Right lobe of liver (tissue), 6 donors: ENCODE data around the gene STAT3. TPM values are rescaled to one million over a fixed set of nuclear protein-coding genes. Genes with fewer than 3 reads are reported as not detected.
"Not testable (repeated sequence)": the region's sequence is repeated elsewhere in the genome, so short reads cannot be mapped to it uniquely, and the experiment has no call there.

Experiments used
- ATAC-seq, 4 donors: fragments of 200-7000 bp; cut with Tn5 transposase; one replicate each; pipeline ENCODE4 v1.9.1; 2020; ENCODE audit warnings: mild to moderate bottlenecking in 4 of 4, moderate library complexity in 4 of 4
- DNase-seq, 3 donors: peaks; one replicate each; pipeline ENCODE4 v3.0.0-alpha.2; 2020
- H3K27ac ChIP-seq, 3 donors: fragments of 200-600 bp; one replicate each; pipeline ENCODE4 v1.8.0; 2022
- H3K27me3 ChIP-seq, 2 donors: fragments of 200-600 bp; one replicate each; pipeline ENCODE4 v1.8.0; 2022
- H3K36me3 ChIP-seq, 4 donors: fragments of 200-600 bp; sonication (generic) in 1 of 4; one replicate each; pipeline versions ENCODE4 v1.5.1 to v1.8.0; 2017 to 2022; ENCODE audit warnings: control low read depth in 1 of 4
- H3K4me1 ChIP-seq, 4 donors: fragments of 200-600 bp; sonication (generic) in 1 of 4; one replicate each; pipeline versions ENCODE4 v1.5.1 to v1.8.0; 2017 to 2022; ENCODE audit warnings: control low read depth in 1 of 4
- H3K4me3 ChIP-seq, 3 donors: fragments of 200-600 bp; one replicate each; pipeline ENCODE4 v1.8.0; 2022
- H3K9me3 ChIP-seq, 4 donors: fragments of 200-600 bp; sonication (generic) in 1 of 4; one replicate each; pipeline versions ENCODE4 v1.5.1 to v1.8.0; 2017 to 2022; ENCODE audit warnings: control low read depth in 1 of 4
- CTCF ChIP-seq, 4 donors: fragments of 200-600 bp in 3 of 4; fragments of 450-650 bp in 1 of 4; IDR thresholded peaks; one replicate each; pipeline versions ENCODE4 v1.5.1 to v1.8.0; 2016 to 2022; ENCODE audit warnings: antibody characterized with exemption in 4 of 4, mild to moderate bottlenecking in 2 of 4
- POLR2A ChIP-seq: fragments of 450-650 bp; IDR thresholded peaks from one replicate; pipeline ENCODE4 v1.6.1; 2017; ENCODE audit warnings: antibody characterized with exemption, mild to moderate bottlenecking
- WGBS: methylation state at CpG from one replicate; pipeline ENCODE4 v1.1.6; 2018; ENCODE audit warnings: low coverage, low lambda C conversion rate; ENCODE audit not compliant: insufficient coverage; ENCODE audit errors: missing lambda C conversion rate; 5-methylcytosine and 5-hydroxymethylcytosine counted together
- intact Hi-C, 2 donors: fragments of 100-400 bp; cut with DNase I; formaldehyde crosslinking; loops; one replicate each; pipeline versions ENCODE4 v1.11.2 to v1.14.1; 2022
- total RNA-seq, 6 experiments: library from RNA; depleted of rRNA in 2 of 6; stranded (reverse); fragments of >200 nt in 2 of 6; fragmentation: NEBNext Ultra II Directional in 3 of 6; extraction: Animal tissue kit (Norgen Biotek cat#: 25700) in 3 of 6; gene quantifications; one replicate each; pipeline versions ENCODE4 v1.1.0 to v1.2.4, GENCODE V29; 2016 to 2023
- donor health status: DM: no; HTN: yes; CAD: no.
- donor health status: DM: no; HTN: no; CAD: no.
- donor health status: DM: no; HTN: no; CAD: no.
- donor health status: DM: no; HTN: yes; CAD: no.
- donor health status: DM: no; HTN: yes; CAD: no.

The STAT3 gene
- total RNA-seq, 6 experiments from 2014 or later, result 108 to 267 (median 208) TPM

- Histone ChIP-seq H3K4me3 (no peak overlapping the region), H3K27me3 (no peaks in the 10 kb centered on the region), H3K9me3 (no peaks in the 10 kb centered on the region), H3K36me3 (peaks cover 11 to 97% (median 64%) of the 10 kb centered on the region in 4 donors), H3K27ac (no peak overlapping the region), H3K4me1 (no peaks in the 10 kb centered on the region)
- TF ChIP-seq CTCF (IDR thresholded peaks at IDR 0.05), result no peak
- TF ChIP-seq POLR2A, result no peak
- ATAC-seq (no peak), DNase-seq (no peak)
- intact Hi-C loops, result loop anchor here in 1 of 2 donors (5.0 to 10.0 kb wide), 2 partner anchors 84 to 191 kb away; no protein-coding TSS in a partner anchor
- WGBS, result 78% methylated on average over 4 of the region's 5 CpGs
Observed at GRCh38 chr17:42323268-42323773, 64.9 kb downstream of the STAT3 start.

- TF ChIP-seq POLR2A (no peak), CTCF (IDR thresholded peaks at IDR 0.05) (peak; percentile 96 to 100 (median 100))
- ATAC-seq (peak; percentile 84 to 97 (median 91)), DNase-seq (peak; percentile 86 to 91 (median 87))
- Histone ChIP-seq H3K4me3 (no peak overlapping the region), H3K27me3 (no peaks in the 10 kb centered on the region), H3K27ac (no peak overlapping the region), H3K4me1 (peaks cover 0 to 6% (median 0%) of the 10 kb centered on the region in 4 donors), H3K9me3 (no peaks in the 10 kb centered on the region), H3K36me3 (peaks cover 11 to 97% (median 62%) of the 10 kb centered on the region in 4 donors)
- intact Hi-C loops, result loop anchor here in 1 of 2 donors (5.0 to 10.0 kb wide), 2 partner anchors 85 to 192 kb away; no protein-coding TSS in a partner anchor
- 29% methylated on average over 5 of the region's 10 CpGs for WGBS
Observed at GRCh38 chr17:42322382-42323267, 65.6 kb downstream of the STAT3 start.

GRCh38 chr17:42321555-42321954, 66.7 kb downstream of the STAT3 start:
- H3K9me3 ChIP-seq, result no peaks in the 10 kb centered on the region
- no peak for TF ChIP-seq CTCF (IDR thresholded peaks at IDR 0.05)
- no peak for TF ChIP-seq POLR2A
- intact Hi-C loops, result loop anchor here in 1 of 2 donors (5.0 to 10.0 kb wide), 2 partner anchors 86 to 193 kb away; no protein-coding TSS in a partner anchor
- ATAC-seq, result no peak
- no peak overlapping the region for H3K27ac ChIP-seq
- no peak for DNase-seq
- peaks cover 11 to 97% (median 61%) of the 10 kb centered on the region in 4 donors for H3K36me3 ChIP-seq
- H3K4me3 ChIP-seq, result no peak overlapping the region
- no peaks in the 10 kb centered on the region for H3K27me3 ChIP-seq
- WGBS, result 87% methylated on average over 4 of the region's 4 CpGs
- H3K4me1 ChIP-seq, result peaks cover 0 to 10% (median 0%) of the 10 kb centered on the region in 4 donors

GRCh38 chr17:42317967-42318366, 70.3 kb downstream of the STAT3 start:
- not testable (repeated sequence) for H3K27me3 ChIP-seq, DNase-seq, H3K4me1 ChIP-seq, H3K9me3 ChIP-seq, ATAC-seq, H3K4me3 ChIP-seq
- intact Hi-C loops, result loop anchor here in 1 of 2 donors (10.0 kb wide), 1 partner anchor 87 kb away; no protein-coding TSS in a partner anchor
- peak overlapping the region in 1 of 3 donors; percentile 3 for H3K27ac ChIP-seq
- WGBS, result 96% methylated on average over 3 of the region's 6 CpGs
- peaks cover 11 to 92% (median 47%) of the 10 kb centered on the region in 4 donors for H3K36me3 ChIP-seq
